IPS DF 6.9 (cell line): ENCODE results near the gene C9orf72.

Source experiments
- DNase-seq: peaks from one replicate; pipeline ENCODE4 v3.0.0-alpha.2; 2013; ENCODE audit warnings: low read depth, low spot score
- H3K27ac ChIP-seq: one replicate; pipeline ENCODE4 v1.5.1; 2013; ENCODE audit warnings: low read length, control low read depth
- H3K27me3 ChIP-seq: 2 replicates; pipeline ENCODE4 v1.6.1; 2013; ENCODE audit warnings: mild to moderate bottlenecking, low read length; ENCODE audit not compliant: control insufficient read depth, insufficient read depth
- H3K36me3 ChIP-seq: 2 replicates; pipeline ENCODE4 v1.6.1; 2013; ENCODE audit warnings: low read length; ENCODE audit not compliant: control insufficient read depth, insufficient read depth
- H3K4me1 ChIP-seq: 2 replicates; pipeline ENCODE4 v1.6.1; 2013; ENCODE audit warnings: low read length; ENCODE audit not compliant: control insufficient read depth, insufficient read depth
- H3K4me3 ChIP-seq: 2 replicates; pipeline ENCODE4 v1.5.1; 2013; ENCODE audit warnings: mild to moderate bottlenecking, low read length
- H3K9me3 ChIP-seq: 2 replicates; pipeline ENCODE4 v1.6.1; 2013; ENCODE audit warnings: low read length, inconsistent platforms; ENCODE audit not compliant: control insufficient read depth, insufficient read depth
- WGBS: extraction: QIAGEN DNeasy Blood & Tissue Kit; methylation state at CpG from one replicate; pipeline ENCODE4 v1.1.7; 2013; ENCODE audit warnings: mixed read lengths, missing lambda C conversion rate; ENCODE audit not compliant: insufficient read length, insufficient coverage; 5-methylcytosine and 5-hydroxymethylcytosine counted together

Gene C9orf72

GRCh38 chr9:27581826-27582225 is 8.5 kb upstream of the C9orf72 start:
- WGBS = no CpG with 5 or more reads among the region's 1 CpG
- Histone ChIP-seq H3K27me3 (no peaks in the 10 kb centered on the region), H3K4me1 (no peaks in the 10 kb centered on the region), H3K4me3 (no peak overlapping the region), H3K36me3 (no peaks in the 10 kb centered on the region), H3K27ac (no peak overlapping the region), H3K9me3 (no peaks in the 10 kb centered on the region; the same call in 1 of the 2 replicates)
- no peak for DNase-seq

- H3K27ac ChIP-seq = no peak overlapping the region
- DNase-seq = peak; percentile 98
- no CpG with 5 or more reads among the region's 35 CpGs for WGBS
- H3K4me1 ChIP-seq = no peaks in the 10 kb centered on the region; the same call in 1 of the 2 replicates
- H3K27me3 ChIP-seq = no peaks in the 10 kb centered on the region
- peak overlapping the region; percentile 74; the same call in 1 of the 2 replicates for H3K4me3 ChIP-seq
- H3K9me3 ChIP-seq = no peaks in the 10 kb centered on the region; the same call in 1 of the 2 replicates
- H3K36me3 ChIP-seq = no peaks in the 10 kb centered on the region
Measured at GRCh38 chr9:27573634-27574590, 631 bp upstream of the C9orf72 start.

GRCh38 chr9:27572566-27572917 is 739 bp downstream of the C9orf72 start:
- Histone ChIP-seq H3K4me3 (peak overlapping the region; percentile 60; the same call in 1 of the 2 replicates), H3K27ac (no peak overlapping the region), H3K9me3 (no peaks in the 10 kb centered on the region; the same call in 1 of the 2 replicates), H3K27me3 (no peaks in the 10 kb centered on the region), H3K4me1 (no peaks in the 10 kb centered on the region; the same call in 1 of the 2 replicates), H3K36me3 (no peaks in the 10 kb centered on the region)
- no peak for DNase-seq
- WGBS = no CpG with 5 or more reads among the region's 6 CpGs

- DNase-seq = no peak
- Histone ChIP-seq H3K27me3 (no peaks in the 10 kb centered on the region), H3K4me1 (no peaks in the 10 kb centered on the region; the same call in 1 of the 2 replicates), H3K4me3 (no peak overlapping the region), H3K36me3 (no peaks in the 10 kb centered on the region), H3K27ac (no peak overlapping the region), H3K9me3 (no peaks in the 10 kb centered on the region; the same call in 1 of the 2 replicates)
- WGBS = no CpG with 5 or more reads among the region's 3 CpGs
Measured at GRCh38 chr9:27572061-27572460, 1.2 kb downstream of the C9orf72 start.

- no peaks in the 10 kb centered on the region; the same call in 1 of the 2 replicates for H3K4me1 ChIP-seq
- no peaks in the 10 kb centered on the region; the same call in 1 of the 2 replicates for H3K36me3 ChIP-seq
- no peak overlapping the region for H3K4me3 ChIP-seq
- DNase-seq = no peak
- no peaks in the 10 kb centered on the region for H3K27me3 ChIP-seq
- no CpG with 5 or more reads among the region's 4 CpGs for WGBS
- H3K9me3 ChIP-seq = no peaks in the 10 kb centered on the region
- no peak overlapping the region for H3K27ac ChIP-seq
Measured at GRCh38 chr9:27571011-27571410, 2.3 kb downstream of the C9orf72 start.

GRCh38 chr9:27569406-27569805 is 3.9 kb downstream of the C9orf72 start:
- no peaks in the 10 kb centered on the region; the same call in 1 of the 2 replicates for H3K4me1 ChIP-seq
- no peak overlapping the region for H3K4me3 ChIP-seq
- no CpG with 5 or more reads among the region's 2 CpGs for WGBS

GRCh38 chr9:27566118-27566517 is 7.2 kb downstream of the C9orf72 start:
- no peaks in the 10 kb centered on the region for H3K4me1 ChIP-seq
- no CpG with 5 or more reads among the region's 1 CpG for WGBS

More at GRCh38 chr9:27569406-27569805, 3.9 kb downstream of the C9orf72 start:
- Histone ChIP-seq H3K27me3 (no peaks in the 10 kb centered on the region), H3K27ac (no peak overlapping the region), H3K9me3 (no peaks in the 10 kb centered on the region), H3K36me3 (no peaks in the 10 kb centered on the region; the same call in 1 of the 2 replicates)
- DNase-seq = no peak

GRCh38 chr9:27565696-27566095 is 7.6 kb downstream of the C9orf72 start:
- no peak for DNase-seq
- Histone ChIP-seq H3K4me3 (no peak overlapping the region), H3K9me3 (no peaks in the 10 kb centered on the region), H3K27me3 (no peaks in the 10 kb centered on the region), H3K4me1 (no peaks in the 10 kb centered on the region), H3K36me3 (no peaks in the 10 kb centered on the region; the same call in 1 of the 2 replicates), H3K27ac (no peak overlapping the region)

More at GRCh38 chr9:27566118-27566517, 7.2 kb downstream of the C9orf72 start:
- no peak overlapping the region for H3K4me3 ChIP-seq
- no peaks in the 10 kb centered on the region for H3K27me3 ChIP-seq
- H3K9me3 ChIP-seq = no peaks in the 10 kb centered on the region
- DNase-seq = no peak
- no peaks in the 10 kb centered on the region; the same call in 1 of the 2 replicates for H3K36me3 ChIP-seq
- H3K27ac ChIP-seq = no peak overlapping the region

GRCh38 chr9:27564670-27565069 is 8.6 kb downstream of the C9orf72 start:
- no CpG with 5 or more reads among the region's 1 CpG for WGBS
- H3K27ac ChIP-seq = no peak overlapping the region
- H3K9me3 ChIP-seq = no peaks in the 10 kb centered on the region
- no peaks in the 10 kb centered on the region for H3K4me1 ChIP-seq
- no peaks in the 10 kb centered on the region for H3K27me3 ChIP-seq
- H3K4me3 ChIP-seq = no peak overlapping the region
- no peaks in the 10 kb centered on the region; the same call in 1 of the 2 replicates for H3K36me3 ChIP-seq
- no peak for DNase-seq

- Histone ChIP-seq H3K9me3 (no peaks in the 10 kb centered on the region), H3K4me1 (no peaks in the 10 kb centered on the region), H3K4me3 (no peak overlapping the region), H3K36me3 (no peaks in the 10 kb centered on the region; the same call in 1 of the 2 replicates), H3K27ac (no peak overlapping the region), H3K27me3 (no peaks in the 10 kb centered on the region)
- no peak for DNase-seq
- no CpG with 5 or more reads among the region's 4 CpGs for WGBS
Measured at GRCh38 chr9:27563738-27564430, 9.4 kb downstream of the C9orf72 start.
